Keratinocyte (primary cell): ENCODE measurements around the gene GMPR2.

Experiments used
- EZH2 ChIP-seq: IDR thresholded peaks from one replicate; pipeline ENCODE4 v1.6.1; 2012; ENCODE audit warnings: inconsistent platforms, mild to moderate bottlenecking, low read length, moderate library complexity
- TF ChIP-seq, protein P1 (sequence below), 3 experiments: IDR thresholded peaks in 1 of 3; conservative IDR thresholded peaks in 1 of 3; optimal IDR thresholded peaks in 1 of 3; 2 replicates in 2 of 3; 3 replicates in 1 of 3; pipeline versions ENCODE3 to v1.5.1; 2011; ENCODE audit warnings: low read length in 3 of 3, mild to moderate bottlenecking in 3 of 3, moderate library complexity in 2 of 3, control low read depth in 1 of 3, inconsistent platforms in 1 of 3; ENCODE audit not compliant: insufficient read depth in 2 of 3; ENCODE audit errors: extremely low read depth in 1 of 3

DNA sequence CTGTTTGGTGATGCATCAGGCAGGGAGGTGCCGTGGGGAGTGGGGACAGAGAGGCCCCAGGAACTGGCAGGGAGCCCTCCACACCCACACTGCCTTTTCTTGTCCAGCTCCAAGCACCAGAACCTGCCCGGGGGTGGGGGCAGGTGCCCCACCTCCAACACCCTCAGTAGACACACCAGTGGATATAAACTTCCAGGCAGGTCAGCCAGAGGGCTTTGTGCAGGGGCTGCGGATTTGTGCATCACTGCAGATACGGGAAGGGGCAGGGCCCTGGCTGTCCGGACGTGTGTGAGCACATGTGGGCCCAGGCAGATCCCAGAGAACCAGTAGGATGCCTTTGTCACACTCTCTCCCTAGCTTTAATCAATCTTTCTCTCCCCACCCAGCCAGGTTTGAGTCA lies 31.6 kb downstream of the GMPR2 start:
- TF ChIP-seq, protein P1, sequence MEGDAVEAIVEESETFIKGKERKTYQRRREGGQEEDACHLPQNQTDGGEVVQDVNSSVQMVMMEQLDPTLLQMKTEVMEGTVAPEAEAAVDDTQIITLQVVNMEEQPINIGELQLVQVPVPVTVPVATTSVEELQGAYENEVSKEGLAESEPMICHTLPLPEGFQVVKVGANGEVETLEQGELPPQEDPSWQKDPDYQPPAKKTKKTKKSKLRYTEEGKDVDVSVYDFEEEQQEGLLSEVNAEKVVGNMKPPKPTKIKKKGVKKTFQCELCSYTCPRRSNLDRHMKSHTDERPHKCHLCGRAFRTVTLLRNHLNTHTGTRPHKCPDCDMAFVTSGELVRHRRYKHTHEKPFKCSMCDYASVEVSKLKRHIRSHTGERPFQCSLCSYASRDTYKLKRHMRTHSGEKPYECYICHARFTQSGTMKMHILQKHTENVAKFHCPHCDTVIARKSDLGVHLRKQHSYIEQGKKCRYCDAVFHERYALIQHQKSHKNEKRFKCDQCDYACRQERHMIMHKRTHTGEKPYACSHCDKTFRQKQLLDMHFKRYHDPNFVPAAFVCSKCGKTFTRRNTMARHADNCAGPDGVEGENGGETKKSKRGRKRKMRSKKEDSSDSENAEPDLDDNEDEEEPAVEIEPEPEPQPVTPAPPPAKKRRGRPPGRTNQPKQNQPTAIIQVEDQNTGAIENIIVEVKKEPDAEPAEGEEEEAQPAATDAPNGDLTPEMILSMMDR (optimal IDR thresholded peaks at IDR 0.05 in 1 of 3, IDR thresholded peaks at IDR 0.05 in 1 of 3, conservative IDR thresholded peaks at IDR 0.05 in 1 of 3; ENCODE audit: extremely low read depth in 1 of 3, insufficient read depth in 2 of 3, low read length in 3 of 3): no peak
- TF ChIP-seq EZH2: no peak
